Astrocyte (in vitro differentiated cells and primary cell): Measurements from ENCODE around the gene C1orf210. TPM values are rescaled to one million over a fixed set of nuclear protein-coding genes. Genes with fewer than 3 reads are reported as not detected.

Experiments
- DNase-seq: peaks from one replicate; pipeline ENCODE4 v3.0.0-alpha.2; 2010; ENCODE audit warnings: low read depth
- FAIRE-seq: peaks from 2 replicates; lab custom pipeline; 2011; peaks lifted over from hg19 to GRCh38; lab: Jason Lieb, UNC
- H2AFZ ChIP-seq: 2 replicates; pipeline ENCODE4 v1.6.0; 2012; ENCODE audit warnings: low read depth, low read length, inconsistent platforms
- H3K27ac ChIP-seq: 2 replicates; pipeline ENCODE4 v1.5.1; 2011; ENCODE audit warnings: low read depth, low read length, inconsistent platforms
- H3K27me3 ChIP-seq: 2 replicates; pipeline ENCODE4 v1.6.0; 2011; ENCODE audit warnings: low read length, inconsistent platforms; ENCODE audit not compliant: insufficient read depth
- H3K36me3 ChIP-seq: 2 replicates; pipeline ENCODE4 v1.5.1; 2011; ENCODE audit warnings: low read length, inconsistent platforms; ENCODE audit not compliant: insufficient read depth
- H3K4me1 ChIP-seq: 2 replicates; pipeline ENCODE4 v1.5.1; 2011; ENCODE audit warnings: low read length, inconsistent platforms; ENCODE audit not compliant: insufficient read depth
- H3K4me2 ChIP-seq: 2 replicates; pipeline ENCODE4 v1.6.0; 2012; ENCODE audit warnings: low read length, inconsistent platforms
- H3K4me3 ChIP-seq: 2 replicates; pipeline ENCODE4 v1.5.1; 2011; ENCODE audit warnings: low read depth, mild to moderate bottlenecking, low read length, inconsistent platforms; ENCODE audit not compliant: insufficient read depth
- H3K79me2 ChIP-seq: 2 replicates; pipeline ENCODE4 v1.6.0; 2012; ENCODE audit warnings: mild to moderate bottlenecking, low read length, inconsistent platforms; ENCODE audit not compliant: insufficient read depth
- H3K9ac ChIP-seq: 2 replicates; pipeline ENCODE4 v1.6.0; 2012; ENCODE audit warnings: mild to moderate bottlenecking, low read length, inconsistent platforms
- H3K9me3 ChIP-seq: 2 replicates; pipeline ENCODE4 v1.5.1; 2012; ENCODE audit warnings: low read depth, mild to moderate bottlenecking, low read length, inconsistent platforms; ENCODE audit not compliant: insufficient read depth
- H4K20me1 ChIP-seq: 2 replicates; pipeline ENCODE4 v1.6.0; 2012; ENCODE audit warnings: low read length, inconsistent platforms; ENCODE audit not compliant: insufficient read depth
- H3K27ac Mint-ChIP-seq: one replicate; pipeline ENCODE4 v1.8.0; 2021; ENCODE audit warnings: mild to moderate bottlenecking, mixed read lengths; ENCODE audit not compliant: unreplicated experiment
- H3K27me3 Mint-ChIP-seq: one replicate; pipeline ENCODE4 v1.8.0; 2021; ENCODE audit warnings: low read depth, mixed read lengths; ENCODE audit not compliant: unreplicated experiment
- H3K36me3 Mint-ChIP-seq: one replicate; pipeline ENCODE4 v1.8.0; 2021; ENCODE audit warnings: low read depth, mixed read lengths; ENCODE audit not compliant: unreplicated experiment
- H3K4me1 Mint-ChIP-seq: one replicate; pipeline ENCODE4 v1.8.0; 2021; ENCODE audit warnings: low read depth, mixed read lengths; ENCODE audit not compliant: unreplicated experiment
- H3K4me3 Mint-ChIP-seq: one replicate; pipeline ENCODE4 v1.8.0; 2021; ENCODE audit warnings: mild to moderate bottlenecking, moderate library complexity, mixed read lengths; ENCODE audit not compliant: unreplicated experiment
- H3K9me3 Mint-ChIP-seq: one replicate; pipeline ENCODE4 v1.8.0; 2021; ENCODE audit warnings: mild to moderate bottlenecking, mixed read lengths; ENCODE audit not compliant: unreplicated experiment
- CTCF ChIP-seq: IDR thresholded peaks from 2 replicates; pipeline ENCODE4 v1.5.1; 2011; ENCODE audit warnings: low read depth, mild to moderate bottlenecking, inconsistent platforms, low read length, moderate library complexity; ENCODE audit not compliant: insufficient read depth
- EZH2 ChIP-seq: IDR thresholded peaks from 2 replicates; pipeline ENCODE4 v1.6.1; 2012; ENCODE audit warnings: mild to moderate bottlenecking, low read length, inconsistent platforms; ENCODE audit not compliant: insufficient read depth
- total RNA-seq: library from RNA; stranded (reverse); gene quantifications from 2 replicates; pipeline ENCODE4 v1.2.1, GENCODE V29; 2021

Gene C1orf210
- total RNA-seq, 1 donor from 2014 or later: 0.84 TPM

- Histone ChIP-seq H3K4me2 (no peak overlapping the region), H3K27ac (no peak overlapping the region), H3K27me3 (no peaks in the 10 kb centered on the region), H3K4me1 (peaks cover 1% of the 10 kb centered on the region), H3K36me3 (no peaks in the 10 kb centered on the region), H3K79me2 (no peaks in the 10 kb centered on the region), H3K9ac (no peak overlapping the region), H3K4me3 (no peak overlapping the region), H3K9me3 (peaks cover 5% of the 10 kb centered on the region), H4K20me1 (no peaks in the 10 kb centered on the region), H2AFZ (no peak overlapping the region)
- TF ChIP-seq CTCF (no peak), EZH2 (no peak)
- no peak overlapping the region for H3K4me3 Mint-ChIP-seq
- H3K27me3 Mint-ChIP-seq: peaks cover 3% of the 10 kb centered on the region
- H3K4me1 Mint-ChIP-seq: no peaks in the 10 kb centered on the region
- H3K9me3 Mint-ChIP-seq: peaks cover 28% of the 10 kb centered on the region
- no peak overlapping the region for H3K27ac Mint-ChIP-seq
- DNase-seq: no peak
- H3K36me3 Mint-ChIP-seq: peaks cover 8% of the 10 kb centered on the region
- FAIRE-seq: no peak
These were observed 19.9 kb downstream of the C1orf210 start for GRCh38 chr1:43265431-43265830.

- no peaks in the 10 kb centered on the region for H3K36me3 ChIP-seq
- H3K27ac ChIP-seq: no peak overlapping the region
- no peaks in the 10 kb centered on the region for H3K79me2 ChIP-seq
- no peak for DNase-seq
- no peak overlapping the region for H2AFZ ChIP-seq
- peaks cover 1% of the 10 kb centered on the region for H3K9me3 ChIP-seq
- H3K9ac ChIP-seq: no peak overlapping the region
- H3K27ac Mint-ChIP-seq: no peak overlapping the region
- no peaks in the 10 kb centered on the region for H3K4me1 Mint-ChIP-seq
- no peak overlapping the region for H3K4me2 ChIP-seq
- H3K4me1 ChIP-seq: no peaks in the 10 kb centered on the region
- no peak for TF ChIP-seq EZH2
- no peak for TF ChIP-seq CTCF
- H3K36me3 Mint-ChIP-seq: peaks cover 4% of the 10 kb centered on the region
- H3K27me3 Mint-ChIP-seq: peaks cover 25% of the 10 kb centered on the region
- H3K9me3 Mint-ChIP-seq: peaks cover 22% of the 10 kb centered on the region
- no peak overlapping the region for H3K4me3 Mint-ChIP-seq
- H3K4me3 ChIP-seq: no peak overlapping the region
- no peaks in the 10 kb centered on the region for H4K20me1 ChIP-seq
- peaks cover 4% of the 10 kb centered on the region for H3K27me3 ChIP-seq
- FAIRE-seq: no peak
These were observed 27.0 kb downstream of the C1orf210 start for GRCh38 chr1:43258370-43258769.

GRCh38 chr1:43256675-43257570, 28.5 kb downstream of the C1orf210 start:
- Histone ChIP-seq H2AFZ (no peak overlapping the region), H3K4me1 (no peaks in the 10 kb centered on the region), H3K27ac (no peak overlapping the region), H3K27me3 (peaks cover 7% of the 10 kb centered on the region), H3K9me3 (no peaks in the 10 kb centered on the region), H3K4me2 (no peak overlapping the region), H4K20me1 (no peaks in the 10 kb centered on the region), H3K79me2 (no peaks in the 10 kb centered on the region), H3K36me3 (no peaks in the 10 kb centered on the region), H3K9ac (no peak overlapping the region), H3K4me3 (no peak overlapping the region)
- Mint-ChIP-seq H3K4me1 (no peaks in the 10 kb centered on the region), H3K27ac (no peak overlapping the region), H3K9me3 (peaks cover 12% of the 10 kb centered on the region), H3K27me3 (peaks cover 34% of the 10 kb centered on the region), H3K4me3 (no peak overlapping the region), H3K36me3 (peaks cover 4% of the 10 kb centered on the region)
- FAIRE-seq (no peak), DNase-seq (no peak)
- TF ChIP-seq CTCF (no peak), EZH2 (no peak)
